ENCODE data around the gene B4GALT1.

Gene B4GALT1

DNA sequence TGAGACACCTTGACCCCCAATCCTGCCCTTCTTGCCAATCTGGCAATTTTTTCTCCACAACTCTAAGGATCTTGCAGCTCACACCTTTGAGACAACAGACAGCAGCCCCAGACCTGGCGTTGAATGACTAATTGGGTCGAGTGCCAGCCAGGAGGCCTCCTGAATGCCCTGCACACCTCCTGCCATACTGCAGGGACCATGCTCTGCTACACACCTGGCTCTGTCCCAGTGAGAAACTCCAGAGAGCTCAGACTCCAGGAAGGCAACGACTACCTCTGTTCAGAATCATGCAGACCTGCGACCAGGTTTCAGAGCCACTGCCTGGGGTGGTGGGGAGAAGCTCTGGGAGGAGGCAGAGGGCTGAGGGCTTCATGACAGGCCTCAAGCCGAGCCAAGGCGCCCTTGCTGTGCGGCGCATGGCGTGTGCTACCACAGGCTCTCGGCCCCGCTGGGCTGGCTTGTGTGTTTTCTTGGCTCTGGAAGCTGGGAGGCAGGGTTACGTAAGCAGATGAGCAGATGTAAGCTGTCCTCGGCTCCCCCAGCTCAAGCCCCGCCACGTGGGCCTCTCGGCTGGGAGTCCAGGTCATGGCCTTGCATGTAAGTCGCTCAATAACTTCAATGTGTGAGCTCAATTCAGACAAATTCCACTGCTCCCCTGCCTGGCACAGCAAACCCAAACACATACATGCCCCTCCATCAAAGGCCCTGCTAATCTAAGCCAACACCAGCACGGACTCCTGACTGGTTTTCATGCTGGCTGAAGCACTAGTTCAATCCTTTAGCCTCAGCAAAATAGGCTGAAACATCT lies 27.5 kb downstream of the B4GALT1 start:
- no peak for DNase-seq

DNA sequence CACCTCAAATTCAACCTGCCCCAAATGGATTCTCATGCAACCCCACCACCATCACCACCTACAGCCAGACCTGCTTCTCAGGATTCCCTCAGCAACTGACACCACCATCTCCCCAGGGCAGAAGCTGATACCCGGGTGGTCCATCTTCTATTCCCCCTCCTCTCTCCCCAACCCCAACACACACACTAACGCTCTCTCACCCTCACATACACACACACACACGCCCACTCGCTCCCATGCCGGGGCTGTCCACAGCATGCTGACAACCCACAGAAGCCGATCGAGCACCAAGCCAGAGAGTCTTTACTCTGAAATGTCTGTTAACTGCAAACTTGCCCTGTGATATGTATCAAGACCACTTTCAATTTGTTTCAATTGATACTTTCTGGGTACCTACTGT lies 28.4 kb downstream of the B4GALT1 start:
- DNase-seq, result no peak

DNA sequence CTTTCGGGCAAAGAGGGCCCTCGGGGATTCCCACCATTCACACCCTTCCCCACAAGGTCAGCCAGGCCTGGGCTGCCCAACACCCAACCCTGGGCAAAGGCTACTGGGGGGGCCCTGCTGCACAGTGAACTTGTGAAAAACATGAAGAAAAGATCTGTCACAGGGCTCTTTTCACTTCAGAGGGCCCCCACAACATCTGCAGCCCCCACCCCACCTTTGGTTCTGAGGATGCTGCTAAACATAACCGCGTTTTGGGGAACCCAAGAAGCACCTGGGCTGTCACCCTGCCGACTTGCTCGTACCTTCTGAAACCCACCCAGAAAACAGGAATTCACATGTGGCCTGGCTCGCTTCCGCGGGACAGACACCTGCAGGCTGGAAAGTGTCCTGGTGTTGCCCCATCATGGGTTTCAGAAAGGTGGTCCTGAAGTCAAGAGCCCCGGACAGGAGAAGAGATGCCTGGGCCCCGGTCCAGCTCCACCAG lies 29.3 kb downstream of the B4GALT1 start:
- no peak for DNase-seq

DNA sequence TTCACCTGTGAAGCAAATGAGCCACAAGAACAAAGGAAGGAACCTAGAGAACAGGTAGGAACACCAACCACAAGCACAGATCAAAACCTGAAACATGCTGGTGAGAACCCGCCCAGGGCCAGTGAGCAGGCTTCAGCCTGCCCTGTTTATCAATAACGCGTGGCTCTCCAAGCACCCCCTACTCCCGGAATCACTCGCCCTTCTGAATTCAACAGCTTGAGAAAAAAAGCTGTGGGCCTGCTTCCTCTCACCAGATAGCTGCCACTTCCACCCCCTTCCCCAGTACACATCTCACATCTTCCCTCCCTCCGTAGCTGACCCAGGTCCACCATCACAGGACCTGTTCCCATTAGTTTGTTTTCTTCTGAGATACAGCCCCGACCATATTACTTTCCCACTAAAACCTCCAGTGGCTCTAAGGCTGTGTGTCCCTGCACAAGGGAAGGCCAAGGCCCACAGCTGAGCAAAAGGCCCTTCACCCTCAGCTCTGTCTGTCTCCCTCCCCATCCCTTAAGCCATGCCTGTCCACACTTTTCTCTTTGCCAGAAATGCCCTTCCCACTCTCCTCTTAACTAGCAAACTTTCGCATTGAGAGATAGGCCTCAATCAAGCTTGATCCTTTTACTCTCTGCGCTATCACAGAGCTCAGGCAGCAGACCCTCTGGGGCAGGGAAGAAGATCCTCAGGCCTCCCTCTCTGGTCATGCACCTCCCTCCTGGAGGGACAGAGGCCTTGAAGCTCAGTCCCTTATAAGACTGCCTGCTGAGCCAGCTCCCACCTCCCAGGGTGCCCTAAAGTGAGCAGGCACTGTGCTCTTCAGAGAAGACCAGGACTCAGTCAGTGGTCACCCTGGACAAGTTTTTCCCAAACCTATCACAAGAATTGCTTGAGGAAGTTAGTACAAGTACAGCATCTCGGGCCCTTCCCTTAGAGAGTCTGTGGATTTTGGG lies 30.1 kb downstream of the B4GALT1 start:
- no peak for DNase-seq

GRCh38 chr9:33135470-33135958 lies 31.6 kb downstream of the B4GALT1 start:
- no peak for DNase-seq

DNA sequence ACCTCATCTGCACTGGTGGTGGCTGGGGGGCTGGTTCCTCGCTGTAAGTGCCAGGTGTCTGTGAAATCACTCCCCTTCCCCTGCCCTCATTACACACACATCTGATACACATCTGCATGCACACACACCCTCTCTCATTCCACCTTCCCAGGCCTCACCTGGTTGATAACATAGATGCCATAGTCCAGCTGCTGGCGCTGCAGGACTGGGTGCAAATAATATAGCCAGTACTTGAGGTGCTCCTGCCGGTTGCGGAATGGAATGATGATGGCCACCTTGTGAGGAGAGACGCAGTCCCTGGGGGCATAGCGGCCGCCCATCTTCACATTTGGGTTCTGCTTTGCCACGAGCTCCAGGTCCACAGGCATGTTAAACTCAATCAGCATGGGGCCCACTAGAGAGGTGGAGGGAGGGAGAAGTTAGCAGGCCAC lies 32.1 kb downstream of the B4GALT1 start:
- no peak for DNase-seq

DNA sequence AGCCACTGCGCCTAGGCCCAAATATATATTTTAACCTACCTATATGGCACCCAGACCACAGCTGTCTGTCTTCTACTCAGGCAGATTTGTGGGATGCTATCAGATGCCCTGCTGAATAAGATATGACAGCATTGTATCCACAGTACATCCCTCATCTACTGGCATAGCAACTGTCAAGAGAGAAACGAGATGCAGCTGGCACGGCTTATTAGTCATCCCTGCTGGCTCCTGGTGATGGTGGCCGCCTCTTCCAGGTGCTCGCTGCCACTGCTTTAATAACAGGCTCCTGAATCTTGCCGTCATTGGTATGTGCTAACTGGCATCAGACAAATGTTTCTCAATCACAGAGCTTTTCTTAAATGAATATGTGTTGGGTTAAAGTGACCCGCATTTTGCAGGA lies 34.0 kb downstream of the B4GALT1 start:
- DNase-seq, result no peak

GRCh38 chr9:33131790-33132772 lies 35.1 kb downstream of the B4GALT1 start:
- DNase-seq, result no peak

GRCh38 chr9:33130961-33131789 lies 36.0 kb downstream of the B4GALT1 start:
- no peak for DNase-seq

DNA sequence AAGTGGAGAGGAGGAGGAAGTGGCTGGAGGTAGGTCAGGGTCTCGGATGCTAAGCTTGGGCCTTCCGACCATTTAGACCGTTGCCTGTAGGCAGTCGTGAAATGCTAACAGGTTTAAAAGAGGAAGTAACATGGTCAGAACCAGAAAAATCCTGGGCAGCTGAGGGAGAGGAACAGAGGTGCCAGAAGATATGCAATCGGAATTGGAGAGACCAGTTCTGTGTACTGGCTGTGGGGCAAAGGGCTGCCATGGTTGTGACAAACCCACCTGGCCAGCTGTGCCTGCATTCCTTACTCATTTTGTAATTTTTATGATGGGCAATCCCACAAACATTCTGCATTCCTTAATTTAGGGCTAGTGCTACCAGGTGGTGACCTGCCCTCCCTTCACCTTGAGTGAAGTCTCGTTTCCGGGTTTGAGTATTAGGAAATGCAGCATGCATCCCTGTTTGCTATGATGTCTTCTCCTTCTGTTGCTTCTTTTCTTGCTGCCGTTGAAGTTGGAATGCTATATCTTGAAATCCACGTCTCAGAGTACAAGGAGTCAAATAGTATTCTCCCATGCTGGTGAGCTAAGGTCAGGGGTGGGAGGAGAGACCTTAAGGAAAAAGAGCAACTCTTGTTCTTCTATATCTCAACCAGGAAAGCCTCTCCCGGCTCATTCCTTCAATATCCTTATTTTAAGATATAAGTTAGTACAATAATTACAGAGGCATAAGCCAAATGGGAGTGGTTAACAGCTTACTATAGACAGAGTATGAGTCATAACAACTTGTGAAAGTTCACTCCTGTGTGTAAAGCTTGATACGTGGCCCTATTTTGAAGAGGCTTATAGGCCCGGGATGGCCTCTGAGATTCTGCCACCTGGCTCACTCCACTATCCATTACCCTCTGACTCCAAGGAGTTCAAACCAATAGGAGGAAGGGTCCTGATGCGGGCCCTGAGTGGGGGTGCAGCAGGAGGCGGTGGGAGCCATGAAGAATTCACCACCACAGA lies 37.0 kb downstream of the B4GALT1 start:
- no peak for DNase-seq

DNA sequence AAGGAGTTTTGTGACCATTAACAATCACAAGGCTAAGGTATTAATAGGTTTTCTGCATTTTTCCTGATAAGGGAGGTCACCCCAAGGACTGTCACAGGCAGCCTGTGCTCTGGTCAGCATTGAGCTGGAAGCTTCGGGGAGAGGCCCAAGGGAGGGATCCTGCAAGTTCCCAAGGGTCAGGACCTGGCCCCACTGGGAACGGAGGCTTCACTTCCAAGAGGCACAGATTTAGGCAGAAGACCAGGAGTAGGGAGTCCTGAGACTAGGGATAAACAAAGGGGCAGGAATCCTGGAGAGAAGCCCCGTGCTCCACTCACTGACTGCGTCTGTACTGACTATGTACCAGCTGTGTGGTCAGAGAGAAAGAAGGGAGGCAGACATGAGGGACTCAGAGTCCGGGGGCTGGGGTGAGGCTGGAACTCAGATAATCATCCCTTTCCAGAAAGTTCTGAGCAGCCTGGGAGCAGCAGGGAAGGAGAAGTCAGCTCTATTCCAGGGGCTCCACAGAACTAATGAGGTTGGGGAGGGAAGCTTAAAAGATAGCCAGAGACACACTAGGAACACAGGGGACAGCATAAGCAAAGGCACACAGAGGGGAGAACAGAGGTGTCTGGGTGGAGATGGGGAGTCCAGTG lies 37.8 kb downstream of the B4GALT1 start:
- DNase-seq, result no peak

DNA sequence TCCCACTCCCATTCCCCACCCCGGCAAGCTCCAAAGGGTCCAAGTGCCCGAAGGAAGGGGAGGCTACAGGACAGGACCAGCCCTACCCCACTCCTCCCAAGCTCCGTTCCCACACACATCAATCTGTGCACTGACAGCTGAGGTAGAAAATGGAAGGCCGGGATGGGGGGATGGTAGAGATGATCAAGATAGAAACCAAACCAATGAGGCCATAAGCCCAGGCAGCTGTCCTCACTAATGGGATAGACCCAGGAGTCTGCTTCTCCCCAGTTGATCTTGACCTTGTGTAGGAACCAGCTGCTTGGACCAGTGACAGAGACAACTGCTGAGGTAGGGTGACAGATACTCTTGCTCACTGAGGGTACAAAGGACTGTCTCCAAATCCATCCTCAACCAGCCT lies 38.6 kb downstream of the B4GALT1 start:
- DNase-seq, result no peak

GRCh38 chr9:33127881-33128280 lies 39.3 kb downstream of the B4GALT1 start:
- no peak for DNase-seq

DNA sequence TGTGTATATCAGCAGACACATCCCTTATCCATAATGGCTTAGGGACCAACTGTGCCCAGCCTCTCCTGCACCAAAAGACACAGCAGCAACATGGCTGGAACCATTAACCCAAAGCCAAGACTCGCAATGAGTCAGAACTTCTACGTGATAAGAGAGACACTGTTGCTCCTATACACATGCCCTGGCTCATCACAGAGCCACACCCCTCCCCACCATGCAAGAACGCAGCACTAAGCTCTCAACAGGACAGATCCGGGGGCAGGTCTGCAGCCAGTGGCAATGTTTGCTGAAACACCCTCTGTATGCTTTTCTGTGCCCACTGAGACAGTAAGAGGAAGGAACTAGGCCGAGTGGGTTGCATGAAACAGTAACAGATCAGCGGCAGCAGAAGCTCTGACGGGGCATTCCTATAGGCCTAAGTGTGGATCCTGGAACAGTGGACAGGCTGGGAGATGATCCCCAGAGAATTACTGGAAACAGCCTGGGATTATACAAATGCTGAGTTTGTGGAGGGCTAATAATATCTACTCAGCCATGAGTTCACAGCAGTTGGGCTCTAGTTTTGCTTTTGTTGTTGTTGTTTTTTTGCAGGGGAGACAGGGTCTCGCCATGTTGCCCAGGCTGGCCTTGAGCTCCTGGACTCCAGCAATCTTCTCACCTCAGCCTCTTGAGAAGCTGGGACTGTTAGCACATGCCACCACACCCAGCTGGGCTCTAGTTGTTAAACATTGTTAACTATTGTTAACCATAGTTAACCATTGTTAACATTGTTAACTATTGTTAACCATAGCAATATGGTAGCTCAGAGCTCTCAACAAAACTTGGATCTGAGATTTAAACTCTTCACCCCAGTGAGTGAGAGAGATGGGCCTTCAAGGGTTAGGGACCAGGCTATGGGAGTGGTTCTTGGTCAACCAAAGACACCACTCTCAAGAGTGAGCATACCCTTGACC lies 41.0 kb downstream of the B4GALT1 start:
- no peak for DNase-seq

DNA sequence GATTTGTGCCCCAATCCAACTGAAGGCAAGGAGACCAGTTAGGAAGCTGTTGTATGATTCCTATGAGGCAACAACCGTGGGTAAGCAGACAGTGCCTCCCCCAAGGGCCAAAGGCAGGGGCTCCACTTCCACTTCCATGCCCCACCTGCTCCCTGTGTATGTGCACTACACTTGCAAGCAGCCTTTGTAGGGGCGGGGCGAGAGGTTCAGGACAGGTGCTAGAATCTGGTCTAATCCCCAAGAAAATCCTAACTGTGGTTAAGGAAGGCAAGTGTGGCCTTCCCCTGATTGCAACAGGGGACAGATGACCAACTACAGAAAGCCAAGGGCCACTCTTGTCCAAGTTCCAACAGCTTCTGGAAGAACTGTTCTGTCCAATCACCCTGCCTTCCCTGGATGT lies 41.7 kb downstream of the B4GALT1 start:
- no peak for DNase-seq

- no peak for DNase-seq
Observed at GRCh38 chr9:33124751-33125381, 42.3 kb downstream of the B4GALT1 start.

DNA sequence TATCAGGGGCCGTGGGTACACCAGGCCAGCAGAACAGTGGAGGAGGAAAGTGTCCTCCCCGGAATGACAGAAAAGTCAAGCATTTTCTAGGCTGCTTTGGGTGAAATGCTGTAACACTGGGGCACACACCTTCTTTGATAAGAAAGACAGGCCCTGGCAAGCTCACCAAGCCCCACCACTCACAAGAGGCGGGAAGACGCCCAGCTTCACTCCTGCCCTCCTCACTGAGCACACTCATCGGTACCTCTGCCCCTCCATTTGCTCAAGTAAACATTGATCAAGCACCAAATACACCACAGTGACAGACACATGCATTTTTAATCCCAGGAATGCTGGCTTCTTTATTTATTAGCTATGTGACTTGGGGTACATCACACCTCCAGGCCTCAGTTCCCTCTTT lies 43.1 kb downstream of the B4GALT1 start:
- no peak for DNase-seq

Data from activated CD8-positive, alpha-beta memory T cell treated with anti-CD3 and anti-CD28 coated beads, Interleukin-2, amount 50 U/mL, for 4 hours (primary cell).